Common myeloid progenitor, CD34-positive (primary cell): ENCODE results near the gene UBXN1.

Source experiments
- CTCF ChIA-PET: fragments of 350-600 bp; sonication (Branson Sonifier 250); formaldehyde crosslinking; loops from one replicate; lab custom pipeline; 2021; ENCODE audit warnings: antibody characterized with exemption; lab: Charles Lee
- POLR2A ChIA-PET: fragments of 350-600 bp; sonication (Branson Sonifier 250); formaldehyde crosslinking; loops from one replicate; lab custom pipeline; 2021; ENCODE audit warnings: antibody characterized with exemption; lab: Charles Lee
- DNase-seq, 3 donors: peaks; one replicate each; pipeline versions ENCODE4 v3.0.0 to v3.0.0-alpha.2; 2013
- H3K27ac ChIP-seq, 2 experiments: 1 replicate in 1 of 2; 2 replicates in 1 of 2; pipeline ENCODE4 v1.7.0; 2013; ENCODE audit warnings: inconsistent platforms in 2 of 2, low read length in 2 of 2, mild to moderate bottlenecking in 2 of 2, low read depth in 1 of 2, moderate library complexity in 1 of 2; ENCODE audit not compliant: severe bottlenecking in 2 of 2, insufficient read depth in 1 of 2, poor library complexity in 1 of 2
- H3K27me3 ChIP-seq, 5 experiments: replicated peaks in 2 of 5; 1 replicate in 3 of 5; 2 replicates in 2 of 5; pipeline versions ENCODE4 v1.6.1 to v1.7.0; 2013; ENCODE audit warnings: low read length in 4 of 5, mild to moderate bottlenecking in 2 of 5, moderate library complexity in 2 of 5, inconsistent platforms in 1 of 5; ENCODE audit not compliant: insufficient read depth in 5 of 5, control insufficient read depth in 4 of 5
- H3K36me3 ChIP-seq, 4 experiments: 1 replicate in 2 of 4; 2 replicates in 2 of 4; pipeline versions ENCODE4 v1.6.1 to v1.7.0; 2013; ENCODE audit warnings: low read length in 3 of 4, control low read depth in 1 of 4, mild to moderate bottlenecking in 1 of 4; ENCODE audit not compliant: control insufficient read depth in 4 of 4, insufficient read depth in 4 of 4
- H3K4me1 ChIP-seq, 4 experiments: 1 replicate in 3 of 4; 2 replicates in 1 of 4; pipeline versions ENCODE4 v1.6.1 to v1.7.1; 2013; ENCODE audit warnings: low read length in 3 of 4, mild to moderate bottlenecking in 3 of 4, control low read depth in 1 of 4, inconsistent platforms in 1 of 4, moderate library complexity in 1 of 4; ENCODE audit not compliant: control insufficient read depth in 4 of 4, insufficient read depth in 4 of 4; ENCODE audit errors: control extremely low read depth in 1 of 4
- H3K4me3 ChIP-seq, 7 experiments: 1 replicate in 4 of 7; 2 replicates in 3 of 7; pipeline versions ENCODE4 v1.5.1 to v1.7.0; 2013; ENCODE audit warnings: mild to moderate bottlenecking in 7 of 7, low read length in 6 of 7, moderate library complexity in 6 of 7, inconsistent platforms in 2 of 7, low read depth in 2 of 7, control low read depth in 1 of 7; ENCODE audit not compliant: insufficient read depth in 4 of 7, control insufficient read depth in 1 of 7; ENCODE audit errors: extremely low read depth in 1 of 7
- H3K9me3 ChIP-seq, 5 experiments: 1 replicate in 4 of 5; 2 replicates in 1 of 5; pipeline versions ENCODE4 v1.6.1 to v1.7.1; 2013; ENCODE audit warnings: low read length in 4 of 5, mild to moderate bottlenecking in 2 of 5, inconsistent platforms in 1 of 5, low read depth in 1 of 5, moderate library complexity in 1 of 5; ENCODE audit not compliant: control insufficient read depth in 4 of 5, insufficient read depth in 2 of 5; ENCODE audit errors: control extremely low read depth in 1 of 5
- WGBS: methylation state at CpG from one replicate; pipeline ENCODE4 v1.1.5; 2013; ENCODE audit not compliant: insufficient coverage; 5-methylcytosine and 5-hydroxymethylcytosine counted together

Gene UBXN1

GRCh38 chr11:62689421-62690183 is 10.7 kb upstream of the UBXN1 start, which contains the start of gene LRRN4CL:
Gene LRRN4CL, minus strand, starts transcription at chr11:62689530. Its CDS starts 1,022 bp downstream, at chr11:62688508.
- H3K36me3 ChIP-seq = peaks cover 3 to 43% (median 27%) of the 10 kb centered on the region in 4 experiments
- H3K4me3 ChIP-seq = no peak within 1 kb of the TSS
- CTCF ChIA-PET = interaction anchor here (1.0 to 8.7 kb wide), 5 partner anchors 9 to 114 kb away, joined by 3 to 98 read pairs (median 5); partner anchors contain the start of gene EML3

GRCh38 chr11:62688491-62688890 is 9.6 kb upstream of the UBXN1 start:
- POLR2A ChIA-PET = interaction anchor here (0.7 kb wide), 1 partner anchor 123 kb away, joined by 3 read pairs; no protein-coding TSS in a partner anchor
- CTCF ChIA-PET = interaction anchor here (1.3 to 8.7 kb wide), 2 partner anchors 8 to 13 kb away, joined by 4 to 98 read pairs; no protein-coding TSS in a partner anchor

More at GRCh38 chr11:62689421-62690183, 10.7 kb upstream of the UBXN1 start, which contains the start of gene LRRN4CL:
- H3K27me3 ChIP-seq = peaks cover 0 to 20% (median 2%) of the 10 kb centered on the region in 5 experiments
- H3K4me1 ChIP-seq = peaks cover 0 to 12% (median 5%) of the 10 kb centered on the region in 4 experiments
- POLR2A ChIA-PET = interaction anchor here (0.7 to 1.0 kb wide), 2 partner anchors 118 to 122 kb away, joined by 3 to 8 read pairs; no protein-coding TSS in a partner anchor
- 88% methylated on average over 7 of the region's 11 CpGs for WGBS
- no peaks in the 10 kb centered on the region for H3K9me3 ChIP-seq
- no peak for DNase-seq
- H3K27ac ChIP-seq = no peak within 1 kb of the TSS

GRCh38 chr11:62687508-62688396 is 8.9 kb upstream of the UBXN1 start:
- peak overlapping the region in 3 of 7 experiments; percentile 19 to 60 (median 53) for H3K4me3 ChIP-seq
- no peaks in the 10 kb centered on the region for H3K9me3 ChIP-seq
- CTCF ChIA-PET = interaction anchor here (0.9 to 1.3 kb wide), 5 partner anchors 13 to 76 kb away, joined by 3 to 4 read pairs (median 3); partner anchors contain the start of gene ZBTB3
- no peak overlapping the region for H3K27ac ChIP-seq
- H3K27me3 ChIP-seq = peaks cover 0 to 20% (median 2%) of the 10 kb centered on the region in 5 experiments
- H3K36me3 ChIP-seq = peaks cover 3 to 31% (median 20%) of the 10 kb centered on the region in 4 experiments
- peaks cover 0 to 12% (median 5%) of the 10 kb centered on the region in 4 experiments for H3K4me1 ChIP-seq
- POLR2A ChIA-PET = interaction anchor here (0.6 to 1.1 kb wide), 2 partner anchors 16 to 261 kb away, joined by 3 to 5 read pairs; partner anchors contain the start of genes LBHD1 and UQCC3
- 40% methylated on average over 66 of the region's 74 CpGs for WGBS
- peak in 1 of 3 donors; percentile 27 for DNase-seq

More at GRCh38 chr11:62688491-62688890, 9.6 kb upstream of the UBXN1 start:
- 100% methylated on average over 1 of the region's 1 CpG for WGBS
- H3K36me3 ChIP-seq = peaks cover 3 to 37% (median 25%) of the 10 kb centered on the region in 4 experiments
- H3K27me3 ChIP-seq = peaks cover 0 to 20% (median 2%) of the 10 kb centered on the region in 5 experiments
- H3K4me3 ChIP-seq = peak overlapping the region in 1 of 7 experiments; percentile 53
- H3K9me3 ChIP-seq = no peaks in the 10 kb centered on the region
- DNase-seq = no peak
- H3K27ac ChIP-seq = no peak overlapping the region
- H3K4me1 ChIP-seq = peaks cover 0 to 12% (median 5%) of the 10 kb centered on the region in 4 experiments

GRCh38 chr11:62682518-62682917 is 3.6 kb upstream of the UBXN1 start:
- 94% methylated on average over 6 of the region's 7 CpGs for WGBS
- peaks cover 0 to 8% (median 0%) of the 10 kb centered on the region in 5 experiments for H3K27me3 ChIP-seq
- no peak for DNase-seq
- no peak overlapping the region for H3K27ac ChIP-seq
- no peak overlapping the region for H3K4me3 ChIP-seq
- H3K36me3 ChIP-seq = peaks cover 0 to 7% (median 3%) of the 10 kb centered on the region in 4 experiments
- CTCF ChIA-PET = interaction anchor here (2.9 to 3.3 kb wide), 2 partner anchors 10 to 41 kb away, joined by 9 to 98 read pairs; partner anchors contain the start of gene LRRN4CL
- H3K9me3 ChIP-seq = no peaks in the 10 kb centered on the region
- peaks cover 2 to 28% (median 16%) of the 10 kb centered on the region in 4 experiments for H3K4me1 ChIP-seq
- POLR2A ChIA-PET = interaction anchor here (0.6 kb wide), 1 partner anchor 10 kb away, joined by 3 read pairs; the partner anchor contains the start of gene LBHD1

- WGBS = 34% methylated on average over 3 of the region's 4 CpGs
- H3K36me3 ChIP-seq = peaks cover 2 to 20% (median 18%) of the 10 kb centered on the region in 4 experiments
- DNase-seq = peak; percentile 65 to 81 (median 80)
- H3K27me3 ChIP-seq = no peaks in the 10 kb centered on the region
- H3K4me3 ChIP-seq = peak overlapping the region in 1 of 7 experiments; percentile 23
- H3K27ac ChIP-seq = peak overlapping the region in 1 of 2 experiments; percentile 34
- no peaks in the 10 kb centered on the region for H3K9me3 ChIP-seq
- ChIA-PET CTCF (interaction anchor here (0.7 to 3.3 kb wide), 25 partner anchors 9 to 256 kb away, joined by 3 to 98 read pairs (median 4); partner anchors contain the start of genes BSCL2, C11orf98, CSKMT and EML3), POLR2A (interaction anchor here (1.3 to 2.0 kb wide), 4 partner anchors 9 to 89 kb away, joined by 4 to 8 read pairs (median 6); partner anchors contain the start of genes GANAB, LBHD1, TUT1 and UQCC3)
- peaks cover 2 to 26% (median 16%) of the 10 kb centered on the region in 4 experiments for H3K4me1 ChIP-seq
Measured at GRCh38 chr11:62680825-62681240, 2.0 kb upstream of the UBXN1 start.

GRCh38 chr11:62678433-62678769 is 472 bp downstream of the UBXN1 start:
- POLR2A ChIA-PET = interaction anchor here (0.6 to 1.7 kb wide), 2 partner anchors 21 to 87 kb away, joined by 3 to 6 read pairs; partner anchors contain the start of gene TUT1

More at GRCh38 chr11:62678433-62678769, 472 bp downstream of the UBXN1 start:
- peak overlapping the region; percentile 71 to 96 (median 90) for H3K4me3 ChIP-seq
- no peaks in the 10 kb centered on the region for H3K9me3 ChIP-seq
- no peak for DNase-seq
- peaks cover 2 to 26% (median 16%) of the 10 kb centered on the region in 4 experiments for H3K4me1 ChIP-seq
- H3K27ac ChIP-seq = peak overlapping the region; percentile 93 to 96
- WGBS = 18% methylated on average over 8 of the region's 16 CpGs
- CTCF ChIA-PET = interaction anchor here (2.0 to 3.2 kb wide), 2 partner anchors 13 to 23 kb away, joined by 4 to 14 read pairs; partner anchors contain the start of genes C11orf98 and CSKMT
- no peaks in the 10 kb centered on the region for H3K27me3 ChIP-seq
- peaks cover 2 to 26% (median 22%) of the 10 kb centered on the region in 4 experiments for H3K36me3 ChIP-seq
